Activated CD4-positive, alpha-beta T cell treated with anti-CD3 and anti-CD28 coated beads, Interleukin-2, amount 10 ng/mL, durations not matched to agents 7 days and 5 days (primary cell): Measurements from ENCODE around the gene IL17RA. TPM values are rescaled to one million over a fixed set of nuclear protein-coding genes. Genes with fewer than 3 reads are reported as not detected.
"Not testable (repeated sequence)": the region's sequence is repeated elsewhere in the genome, so short reads cannot be mapped to it uniquely, and the experiment has no call there.

Experiments used
- CTCF ChIA-PET: fragments of 350-600 bp; sonication (Branson Sonifier 250); formaldehyde crosslinking; loops from one replicate; lab custom pipeline; 2021; ENCODE audit warnings: antibody characterized with exemption; lab: Charles Lee
- POLR2A ChIA-PET: fragments of 350-600 bp; sonication (Branson Sonifier 250); formaldehyde crosslinking; loops from one replicate; lab custom pipeline; 2021; ENCODE audit warnings: antibody characterized with exemption; lab: Charles Lee
- DNase-seq: peaks from one replicate; pipeline ENCODE4 v3.0.0-alpha.2; 2020
- H3K27ac Mint-ChIP-seq: one replicate; pipeline ENCODE4 v1.8.0; 2021; ENCODE audit warnings: mild to moderate bottlenecking, moderate library complexity, mixed read lengths
- H3K27me3 Mint-ChIP-seq: one replicate; pipeline ENCODE4 v1.8.0; 2021; ENCODE audit warnings: mixed read lengths
- H3K36me3 Mint-ChIP-seq: one replicate; pipeline ENCODE4 v1.8.0; 2021; ENCODE audit warnings: low read depth, mixed read lengths
- H3K4me1 Mint-ChIP-seq: one replicate; pipeline ENCODE4 v1.8.0; 2021; ENCODE audit warnings: mixed read lengths
- H3K4me3 Mint-ChIP-seq: one replicate; pipeline ENCODE4 v1.8.0; 2021; ENCODE audit warnings: mild to moderate bottlenecking, moderate library complexity, mixed read lengths
- H3K9me3 Mint-ChIP-seq: one replicate; pipeline ENCODE4 v1.8.0; 2021; ENCODE audit warnings: mixed read lengths
- total RNA-seq, 2 experiments: library from RNA; stranded (reverse); gene quantifications; one replicate each; pipeline ENCODE4 v1.2.3, GENCODE V29; 2021

Gene IL17RA, protein sequence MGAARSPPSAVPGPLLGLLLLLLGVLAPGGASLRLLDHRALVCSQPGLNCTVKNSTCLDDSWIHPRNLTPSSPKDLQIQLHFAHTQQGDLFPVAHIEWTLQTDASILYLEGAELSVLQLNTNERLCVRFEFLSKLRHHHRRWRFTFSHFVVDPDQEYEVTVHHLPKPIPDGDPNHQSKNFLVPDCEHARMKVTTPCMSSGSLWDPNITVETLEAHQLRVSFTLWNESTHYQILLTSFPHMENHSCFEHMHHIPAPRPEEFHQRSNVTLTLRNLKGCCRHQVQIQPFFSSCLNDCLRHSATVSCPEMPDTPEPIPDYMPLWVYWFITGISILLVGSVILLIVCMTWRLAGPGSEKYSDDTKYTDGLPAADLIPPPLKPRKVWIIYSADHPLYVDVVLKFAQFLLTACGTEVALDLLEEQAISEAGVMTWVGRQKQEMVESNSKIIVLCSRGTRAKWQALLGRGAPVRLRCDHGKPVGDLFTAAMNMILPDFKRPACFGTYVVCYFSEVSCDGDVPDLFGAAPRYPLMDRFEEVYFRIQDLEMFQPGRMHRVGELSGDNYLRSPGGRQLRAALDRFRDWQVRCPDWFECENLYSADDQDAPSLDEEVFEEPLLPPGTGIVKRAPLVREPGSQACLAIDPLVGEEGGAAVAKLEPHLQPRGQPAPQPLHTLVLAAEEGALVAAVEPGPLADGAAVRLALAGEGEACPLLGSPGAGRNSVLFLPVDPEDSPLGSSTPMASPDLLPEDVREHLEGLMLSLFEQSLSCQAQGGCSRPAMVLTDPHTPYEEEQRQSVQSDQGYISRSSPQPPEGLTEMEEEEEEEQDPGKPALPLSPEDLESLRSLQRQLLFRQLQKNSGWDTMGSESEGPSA
- total RNA-seq, result 10 to 100 TPM; 53.6 to 55.9 TPM

DNA sequence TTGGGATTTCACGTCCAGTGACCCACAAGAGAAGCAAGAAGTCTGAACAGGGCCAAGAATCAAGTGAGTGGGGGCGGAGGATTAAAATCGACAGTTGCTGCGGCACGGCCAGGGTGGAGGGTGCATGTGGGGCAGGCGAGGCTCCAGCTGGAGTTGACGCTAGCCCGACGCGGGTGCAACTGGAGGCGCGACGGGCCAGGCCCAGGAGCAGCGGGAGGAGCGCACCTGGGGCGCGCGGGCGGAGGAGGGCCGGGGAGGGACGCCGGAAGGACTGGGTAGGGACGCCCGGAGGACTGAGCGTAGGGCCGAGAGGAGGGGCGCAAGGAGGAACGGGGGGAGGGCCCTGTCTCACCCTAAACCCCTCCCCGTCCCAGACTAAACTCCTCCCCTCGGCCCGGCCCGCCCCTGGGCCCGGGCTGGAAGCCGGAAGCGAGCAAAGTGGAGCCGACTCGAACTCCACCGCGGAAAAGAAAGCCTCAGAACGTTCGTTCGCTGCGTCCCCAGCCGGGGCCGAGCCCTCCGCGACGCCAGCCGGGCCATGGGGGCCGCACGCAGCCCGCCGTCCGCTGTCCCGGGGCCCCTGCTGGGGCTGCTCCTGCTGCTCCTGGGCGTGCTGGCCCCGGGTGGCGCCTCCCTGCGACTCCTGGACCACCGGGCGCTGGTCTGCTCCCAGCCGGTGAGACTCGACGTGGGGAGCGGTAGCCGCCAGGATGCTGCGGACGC, at the start of gene IL17RA:
Gene IL17RA, plus strand, starts transcription at position 447 of the 723 bp plus-strand sequence. Its CDS starts 92 bp downstream, at position 539.
- H3K9me3 Mint-ChIP-seq, result no peaks in the 10 kb centered on the region
- POLR2A ChIA-PET, result no interaction called here
- CTCF ChIA-PET, result interaction anchor here (0.6 to 1.7 kb wide), 4 partner anchors 10 to 87 kb away, joined by 3 to 7 read pairs (median 4); no protein-coding TSS in a partner anchor
- peak within 1 kb of the TSS; percentile 93 for H3K27ac Mint-ChIP-seq
- peaks cover 51% of the 10 kb centered on the region for H3K4me1 Mint-ChIP-seq
- peaks cover 29% of the 10 kb centered on the region for H3K36me3 Mint-ChIP-seq
- peak within 1 kb of the TSS; percentile 82 for H3K4me3 Mint-ChIP-seq
- H3K27me3 Mint-ChIP-seq, result peaks cover 5% of the 10 kb centered on the region
- DNase-seq, result peak; percentile 95

DNA sequence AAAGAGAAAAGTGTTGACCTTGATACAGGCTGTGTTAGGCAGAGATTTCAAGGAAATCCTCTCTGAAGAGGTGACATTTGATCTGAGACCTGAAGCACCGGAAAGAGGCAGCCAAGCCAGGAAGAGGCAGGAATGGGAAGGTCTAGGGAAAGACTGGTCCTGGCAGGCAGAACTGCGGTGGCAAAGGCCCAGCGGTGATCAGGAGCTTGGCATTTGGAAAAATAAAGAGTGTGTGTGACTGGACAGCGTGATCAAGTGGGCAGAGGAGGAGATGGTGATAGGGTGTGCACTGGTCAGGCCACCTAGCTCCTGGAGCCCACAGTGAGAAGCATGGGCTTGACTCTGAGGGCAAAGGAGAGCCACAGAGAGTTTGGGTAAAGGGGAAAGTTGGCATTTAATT, 49.6 kb upstream of the IL17RA start:
- no peak overlapping the region for H3K4me3 Mint-ChIP-seq
- H3K27ac Mint-ChIP-seq, result peak overlapping the region; percentile 21
- no peaks in the 10 kb centered on the region for H3K9me3 Mint-ChIP-seq
- H3K27me3 Mint-ChIP-seq, result peaks cover 19% of the 10 kb centered on the region
- DNase-seq, result no peak
- CTCF ChIA-PET, result no interaction called here
- no peaks in the 10 kb centered on the region for H3K36me3 Mint-ChIP-seq
- H3K4me1 Mint-ChIP-seq, result peaks cover 3% of the 10 kb centered on the region
- POLR2A ChIA-PET, result no interaction called here

DNA sequence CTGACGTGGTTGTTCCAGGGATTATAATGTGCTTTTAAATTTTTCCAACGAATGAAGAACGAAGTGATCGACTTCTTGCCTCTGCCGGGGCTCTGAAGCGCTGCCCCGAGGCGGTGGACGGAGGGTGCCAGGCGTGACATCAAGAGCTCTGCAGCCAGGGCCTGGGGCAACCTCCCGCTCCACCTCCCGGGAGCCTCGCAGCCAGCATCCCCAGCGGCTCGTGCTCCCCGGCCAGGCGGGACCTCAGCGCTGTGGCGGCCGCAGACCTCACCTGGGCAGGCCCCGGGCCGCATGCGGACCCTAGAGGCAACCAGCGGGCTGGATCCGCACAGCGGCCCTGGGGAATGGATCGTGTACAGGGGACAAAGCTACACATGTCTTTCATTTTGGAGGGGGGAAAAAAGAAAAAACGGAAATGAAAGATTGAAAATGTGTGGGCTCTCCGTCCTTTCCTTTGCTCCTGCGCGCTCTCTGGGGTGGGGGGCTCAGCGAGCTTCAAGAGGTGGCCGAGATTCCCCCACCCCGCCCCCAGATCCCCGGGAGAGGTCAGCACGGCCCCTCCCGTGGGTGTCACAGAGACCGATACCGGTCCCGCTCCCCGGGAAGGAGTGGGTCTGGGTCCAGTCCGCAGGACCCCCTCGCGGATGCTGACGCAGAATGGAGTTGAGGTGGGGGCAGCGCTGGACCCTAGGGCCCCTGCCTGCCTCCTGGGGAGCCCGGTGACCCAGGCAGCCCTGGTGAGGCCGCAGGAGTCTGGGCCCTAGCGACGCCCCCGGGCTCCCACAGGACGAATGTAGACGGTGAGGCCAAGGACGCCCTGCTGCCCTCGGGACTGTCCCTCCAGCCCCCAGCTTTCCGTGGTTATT, 48.6 kb upstream of the IL17RA start:
- peaks cover 19% of the 10 kb centered on the region for H3K27me3 Mint-ChIP-seq
- POLR2A ChIA-PET, H3K36me3 Mint-ChIP-seq, H3K9me3 Mint-ChIP-seq, H3K4me3 Mint-ChIP-seq, H3K27ac Mint-ChIP-seq, CTCF ChIA-PET, H3K4me1 Mint-ChIP-seq, DNase-seq: not testable (repeated sequence)

DNA sequence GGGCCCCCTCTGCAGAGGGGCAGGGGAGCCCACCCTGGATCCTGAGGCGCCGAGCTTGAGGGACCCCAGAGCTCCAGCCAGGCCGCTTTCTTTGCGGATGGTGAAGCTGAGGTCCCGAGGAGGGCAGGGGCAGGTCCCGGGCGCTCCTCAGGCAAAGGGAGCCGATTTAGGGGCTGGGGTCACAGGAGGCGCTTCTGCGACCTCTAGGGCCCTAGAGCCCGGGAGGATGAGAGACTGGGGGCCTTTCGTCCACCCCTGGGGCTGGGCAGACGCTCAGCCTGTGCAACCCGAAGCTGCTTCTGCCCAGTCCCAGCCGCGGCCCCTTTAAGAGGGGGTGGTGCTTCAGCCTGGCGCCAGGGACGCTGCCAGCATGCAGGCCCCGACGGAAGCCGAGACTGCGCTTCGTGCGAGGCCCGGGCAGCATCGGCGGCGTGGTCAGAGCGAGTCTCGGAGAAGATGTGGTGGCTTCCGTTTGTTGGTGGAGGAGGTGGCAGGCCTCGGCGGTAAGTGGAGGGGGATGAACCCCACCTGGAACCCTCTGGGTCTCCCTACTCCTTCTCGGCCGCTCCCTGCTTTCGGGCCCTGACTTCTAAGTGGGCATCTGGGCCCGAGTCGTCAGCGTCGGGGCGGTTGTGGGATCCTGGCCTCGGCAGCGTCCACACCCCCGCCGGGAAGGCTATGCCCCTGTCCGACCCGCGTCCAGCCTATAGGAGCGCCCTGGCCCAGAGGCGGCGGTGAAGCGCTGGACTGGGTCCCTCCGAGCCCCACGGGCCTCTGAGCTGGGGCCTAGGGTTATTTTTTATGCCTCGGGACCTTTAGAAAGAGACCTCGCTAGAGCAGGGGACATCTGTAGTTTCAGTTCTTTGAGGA, 47.7 kb upstream of the IL17RA start:
- Mint-ChIP-seq H3K27me3 (peaks cover 19% of the 10 kb centered on the region), H3K4me3 (peak overlapping the region; percentile 61), H3K27ac (peak overlapping the region; percentile 41)
- CTCF ChIA-PET, H3K36me3 Mint-ChIP-seq, POLR2A ChIA-PET, DNase-seq, H3K4me1 Mint-ChIP-seq, H3K9me3 Mint-ChIP-seq: not testable (repeated sequence)

DNA sequence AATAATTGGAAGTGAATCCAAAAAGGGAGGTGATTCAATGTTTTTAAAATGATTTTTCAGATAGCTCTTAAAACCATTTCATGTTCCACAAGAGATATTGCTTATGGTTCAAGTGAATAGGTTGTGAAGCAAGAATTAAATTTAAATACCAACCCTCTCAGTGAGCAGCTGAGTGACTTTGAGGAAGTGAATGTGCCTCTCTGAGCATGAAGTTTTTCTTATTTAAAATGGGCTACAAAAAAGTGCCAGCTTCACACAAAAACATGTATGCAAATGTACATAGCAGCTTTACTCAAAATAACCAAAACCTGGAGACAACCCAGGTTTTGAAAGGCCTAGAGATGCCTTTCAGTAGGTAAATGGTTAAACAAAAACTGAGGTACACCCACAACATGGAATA, 41.3 kb upstream of the IL17RA start:
- Mint-ChIP-seq H3K27ac (no peak overlapping the region), H3K27me3 (peaks cover 2% of the 10 kb centered on the region), H3K4me1 (no peaks in the 10 kb centered on the region), H3K9me3 (no peaks in the 10 kb centered on the region), H3K36me3 (no peaks in the 10 kb centered on the region), H3K4me3 (no peak overlapping the region)
- POLR2A ChIA-PET, result no interaction called here
- no peak for DNase-seq
- CTCF ChIA-PET, result no interaction called here

DNA sequence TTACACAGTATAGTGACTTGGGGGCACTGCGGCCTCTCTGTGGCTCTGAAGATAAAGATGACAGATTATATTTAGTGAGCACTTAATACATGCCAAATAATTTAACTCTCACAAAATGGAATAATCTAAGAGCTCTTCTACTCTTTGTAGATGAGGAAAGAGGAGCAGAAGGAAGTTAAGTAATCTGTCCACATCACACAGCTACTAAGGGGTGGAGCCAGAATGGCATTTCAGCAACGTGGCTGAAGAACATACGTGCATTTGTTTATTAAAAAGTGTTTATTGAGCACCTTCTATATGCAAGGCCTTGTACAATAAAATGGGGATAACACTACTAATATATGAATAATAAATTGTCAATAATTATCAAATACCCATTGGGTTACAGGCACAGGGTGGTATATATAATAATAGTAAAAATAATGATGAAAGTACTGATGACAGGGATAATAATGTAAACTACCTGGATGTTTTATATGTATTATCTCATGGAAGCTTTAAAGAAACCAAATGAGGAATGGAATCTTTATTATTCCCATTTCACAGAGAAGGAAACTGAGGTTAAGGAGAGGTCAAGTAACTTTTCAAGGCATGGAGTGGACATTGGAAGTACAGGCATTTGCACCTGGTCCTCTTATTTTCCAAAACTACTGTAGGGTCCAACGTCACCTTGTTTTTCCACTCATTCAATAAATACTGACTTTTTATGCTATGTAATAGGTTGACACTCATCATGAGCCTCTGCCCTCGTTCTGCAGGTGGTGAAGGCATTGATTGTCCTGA, 38.0 kb upstream of the IL17RA start:
- no peaks in the 10 kb centered on the region for H3K9me3 Mint-ChIP-seq
- no peak overlapping the region for H3K4me3 Mint-ChIP-seq
- POLR2A ChIA-PET, result no interaction called here
- peaks cover 2% of the 10 kb centered on the region for H3K27me3 Mint-ChIP-seq
- no peak for DNase-seq
- CTCF ChIA-PET, result no interaction called here
- H3K36me3 Mint-ChIP-seq, result no peaks in the 10 kb centered on the region
- H3K4me1 Mint-ChIP-seq, result no peaks in the 10 kb centered on the region
- H3K27ac Mint-ChIP-seq, result no peak overlapping the region

DNA sequence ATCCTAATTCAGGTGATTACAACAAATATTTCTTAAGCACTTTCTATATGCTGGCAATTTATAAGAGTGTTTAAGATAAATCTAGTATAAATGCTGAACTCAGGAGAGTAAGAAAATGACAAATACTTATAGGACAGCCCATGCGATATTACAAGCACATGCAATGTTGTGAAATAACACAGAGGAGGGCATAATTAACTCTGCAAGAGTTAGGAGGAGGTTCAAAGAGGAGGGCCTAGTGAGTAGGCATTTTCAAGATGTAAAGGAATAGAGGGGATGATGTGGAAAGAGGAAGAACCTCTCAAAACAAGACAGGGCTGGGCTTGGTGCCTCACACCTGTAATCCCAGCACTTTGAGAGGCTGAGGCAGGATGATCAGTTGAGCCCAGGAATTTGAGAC, 37.1 kb upstream of the IL17RA start:
- no peak overlapping the region for H3K4me3 Mint-ChIP-seq
- H3K9me3 Mint-ChIP-seq, result no peaks in the 10 kb centered on the region
- ChIA-PET CTCF (interaction anchor here (1.3 kb wide), 1 partner anchor 10 kb away, joined by 3 read pairs; no protein-coding TSS in a partner anchor), POLR2A (no interaction called here)
- H3K36me3 Mint-ChIP-seq, result no peaks in the 10 kb centered on the region
- no peak for DNase-seq
- peaks cover 2% of the 10 kb centered on the region for H3K27me3 Mint-ChIP-seq
- H3K4me1 Mint-ChIP-seq, result no peaks in the 10 kb centered on the region
- H3K27ac Mint-ChIP-seq, result no peak overlapping the region

DNA sequence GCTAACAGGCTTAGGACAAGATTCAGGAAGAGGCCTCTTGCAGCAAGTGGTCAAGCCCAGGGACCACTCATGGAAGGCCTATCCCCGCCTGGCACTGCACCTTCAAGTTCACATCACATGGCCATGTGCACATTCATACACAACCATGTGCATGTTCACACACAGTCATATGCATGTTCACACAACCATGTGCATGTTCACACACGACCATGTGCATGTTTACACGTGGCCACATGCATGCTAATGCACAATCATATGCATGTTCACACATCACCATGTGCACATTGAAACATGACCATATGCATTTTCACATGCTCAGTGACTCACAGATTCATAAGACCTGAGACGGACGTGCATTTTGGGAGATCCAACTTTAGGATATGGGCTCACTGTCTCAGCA, 28.7 kb upstream of the IL17RA start:
- CTCF ChIA-PET, result interaction anchor here (1.1 kb wide), 1 partner anchor 68 kb away, joined by 3 read pairs; no protein-coding TSS in a partner anchor
- no peaks in the 10 kb centered on the region for H3K36me3 Mint-ChIP-seq
- no peak overlapping the region for H3K27ac Mint-ChIP-seq
- H3K4me3 Mint-ChIP-seq, result no peak overlapping the region
- no peak for DNase-seq
- POLR2A ChIA-PET, result no interaction called here
- no peaks in the 10 kb centered on the region for H3K9me3 Mint-ChIP-seq
- H3K4me1 Mint-ChIP-seq, result no peaks in the 10 kb centered on the region
- H3K27me3 Mint-ChIP-seq, result no peaks in the 10 kb centered on the region

DNA sequence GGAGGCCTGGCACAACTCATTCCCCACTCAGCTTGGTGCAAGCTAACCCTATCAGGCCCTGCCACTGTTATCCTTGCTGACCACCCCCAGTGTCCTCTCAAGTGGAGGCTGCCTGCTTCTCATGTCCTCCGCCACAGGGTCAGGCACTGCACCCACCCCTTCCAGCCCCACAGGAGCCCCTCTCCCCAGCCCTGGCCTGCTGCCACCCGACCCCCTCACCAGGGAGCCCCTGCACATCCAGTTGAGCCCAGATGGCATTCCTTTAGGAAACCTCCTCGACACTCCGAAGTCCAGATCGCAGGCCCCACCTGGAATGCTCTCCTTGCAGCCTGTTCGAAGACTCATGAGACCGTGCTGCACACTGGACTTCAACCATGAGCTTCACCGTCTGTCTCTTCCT, 28.0 kb upstream of the IL17RA start:
- Mint-ChIP-seq H3K27me3 (no peaks in the 10 kb centered on the region), H3K4me1 (no peaks in the 10 kb centered on the region), H3K27ac (no peak overlapping the region), H3K9me3 (no peaks in the 10 kb centered on the region), H3K36me3 (no peaks in the 10 kb centered on the region), H3K4me3 (no peak overlapping the region)
- POLR2A ChIA-PET, result no interaction called here
- CTCF ChIA-PET, result interaction anchor here (1.0 to 1.3 kb wide), 3 partner anchors 9 to 379 kb away, joined by 3 read pairs; no protein-coding TSS in a partner anchor
- DNase-seq, result no peak

DNA sequence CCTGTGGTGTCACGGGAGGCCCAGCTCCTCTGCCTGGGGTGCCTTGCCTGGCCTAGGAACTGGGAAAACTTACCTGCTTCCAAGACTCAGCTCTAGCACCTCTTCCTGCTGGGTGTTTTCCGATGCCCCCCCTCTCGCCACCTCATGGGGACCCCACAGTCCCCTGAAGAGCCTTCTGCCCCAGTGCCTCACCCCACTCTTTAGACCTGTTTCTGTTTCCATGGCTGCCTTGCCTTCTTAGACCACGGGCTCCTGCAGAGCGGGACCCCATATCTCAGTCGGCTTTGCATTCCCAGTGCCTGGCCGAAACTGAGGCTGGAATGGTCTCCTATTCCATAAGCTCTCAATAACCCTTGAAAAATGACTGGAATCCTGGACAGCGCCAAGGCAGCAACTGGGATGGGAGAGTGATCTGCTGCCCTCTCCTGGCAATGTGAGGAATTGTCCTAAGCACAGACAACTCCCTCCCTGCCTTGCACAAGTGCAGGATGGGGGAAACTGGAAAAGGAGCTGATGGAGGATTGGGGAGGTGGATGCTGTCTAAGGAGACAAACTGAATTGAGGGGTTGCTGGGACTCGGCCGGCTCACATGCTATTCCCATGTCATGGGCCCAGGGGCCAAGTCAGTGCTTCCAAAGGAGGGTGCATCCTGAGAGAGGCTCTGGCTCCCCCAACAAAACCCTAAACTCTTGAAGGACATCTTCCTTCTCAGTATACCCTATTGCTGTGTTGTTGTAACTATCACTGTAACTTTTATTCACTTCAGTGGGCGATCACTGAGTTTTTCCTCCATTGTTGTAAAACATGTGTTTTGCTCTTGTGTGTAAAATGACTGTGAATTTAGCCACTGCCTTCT, 26.6 kb upstream of the IL17RA start:
- CTCF ChIA-PET, result interaction anchor here (0.5 to 1.3 kb wide), 3 partner anchors 10 to 378 kb away, joined by 3 to 4 read pairs (median 3); no protein-coding TSS in a partner anchor
- POLR2A ChIA-PET, result no interaction called here
- no peak overlapping the region for H3K27ac Mint-ChIP-seq
- no peaks in the 10 kb centered on the region for H3K36me3 Mint-ChIP-seq
- peaks cover 1% of the 10 kb centered on the region for H3K4me1 Mint-ChIP-seq
- DNase-seq, result peak; percentile 60
- no peaks in the 10 kb centered on the region for H3K9me3 Mint-ChIP-seq
- no peaks in the 10 kb centered on the region for H3K27me3 Mint-ChIP-seq
- no peak overlapping the region for H3K4me3 Mint-ChIP-seq
